Activated CD4-positive, alpha-beta T cell treated with anti-CD3 and anti-CD28 coated beads, Interleukin-2, Interleukin-6, amounts not matched to agents 100 ng/mL and 50 ng/mL, durations not matched to agents 16 hours and 8 hours (primary cell): Measurements from ENCODE around the gene UQCR10.

Source experiments
- DNase-seq: peaks from one replicate; pipeline ENCODE4 v3.0.0-alpha.2; 2020

UQCR10 gene

GRCh38 chr22:29767171-29768051 lies at the start of gene UQCR10:
TSS of gene UQCR10 (plus strand) at chr22:29767369. CDS start at chr22:29767399, 30 bp downstream.
- DNase-seq = peak; percentile 95

DNA sequence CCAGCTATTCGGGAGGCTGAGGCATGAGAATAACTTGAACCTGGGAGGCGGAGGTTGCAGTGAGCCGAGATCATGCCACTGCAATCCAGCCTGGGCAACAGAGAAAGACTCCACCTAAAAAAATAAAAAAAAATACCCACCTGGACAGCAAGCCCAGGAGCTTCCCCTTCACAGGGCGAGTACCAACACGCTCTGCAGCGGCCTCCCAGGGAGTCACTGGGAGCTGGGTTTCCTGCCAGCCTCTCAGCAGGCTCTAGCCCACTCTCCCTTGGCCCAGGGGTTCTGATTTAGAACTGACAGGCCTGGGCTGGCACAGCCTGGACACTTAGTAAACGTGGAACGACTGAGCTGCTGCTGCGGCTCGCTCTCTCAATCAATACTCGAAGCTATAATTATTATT lies 49.4 kb upstream of the UQCR10 start:
- DNase-seq = no peak

DNA sequence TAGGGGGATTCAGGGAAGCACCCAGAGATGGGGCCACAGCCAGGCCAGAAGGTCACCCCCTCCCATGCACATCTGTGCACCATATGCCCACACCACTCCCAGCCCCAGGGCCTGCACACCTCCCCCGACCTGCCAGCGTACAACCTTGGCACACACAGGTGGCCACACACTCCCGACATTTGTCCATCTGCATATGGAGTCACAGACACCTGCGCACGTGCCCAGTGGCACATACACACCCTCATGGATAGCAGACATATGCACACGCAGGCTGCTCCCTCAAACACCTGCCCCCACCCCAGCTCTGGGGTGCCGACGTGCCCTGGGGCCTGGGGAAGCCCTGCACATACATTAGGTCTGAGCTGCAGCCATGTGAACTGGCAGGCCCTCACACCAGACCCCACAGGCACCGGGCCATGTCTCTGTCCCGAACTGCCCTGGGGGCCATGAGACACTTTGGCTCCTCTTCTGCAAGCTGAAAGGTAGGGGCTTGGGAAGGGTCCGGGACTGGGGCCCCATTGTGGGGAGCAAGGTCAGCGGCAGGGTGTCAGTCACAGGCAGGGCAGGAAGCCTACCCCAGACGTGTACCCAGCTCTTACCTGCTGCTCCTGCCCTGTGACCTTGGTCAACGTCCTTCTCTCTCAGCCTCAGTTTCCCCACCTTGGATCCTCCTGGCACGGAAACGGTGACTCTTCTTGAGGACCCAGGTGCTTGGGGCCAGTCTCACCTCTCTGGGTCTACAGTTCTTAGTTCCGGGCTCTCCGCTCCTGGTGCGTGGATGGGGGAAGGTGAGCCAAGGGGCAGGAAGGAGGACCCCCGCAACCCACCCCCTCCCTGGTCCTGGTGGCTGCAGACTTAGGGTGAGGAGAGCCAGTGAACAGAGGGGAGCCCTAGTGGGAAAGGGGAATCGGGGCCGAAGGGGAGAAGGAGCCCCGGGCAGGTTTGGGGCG lies 47.9 kb upstream of the UQCR10 start:
- no peak for DNase-seq

DNA sequence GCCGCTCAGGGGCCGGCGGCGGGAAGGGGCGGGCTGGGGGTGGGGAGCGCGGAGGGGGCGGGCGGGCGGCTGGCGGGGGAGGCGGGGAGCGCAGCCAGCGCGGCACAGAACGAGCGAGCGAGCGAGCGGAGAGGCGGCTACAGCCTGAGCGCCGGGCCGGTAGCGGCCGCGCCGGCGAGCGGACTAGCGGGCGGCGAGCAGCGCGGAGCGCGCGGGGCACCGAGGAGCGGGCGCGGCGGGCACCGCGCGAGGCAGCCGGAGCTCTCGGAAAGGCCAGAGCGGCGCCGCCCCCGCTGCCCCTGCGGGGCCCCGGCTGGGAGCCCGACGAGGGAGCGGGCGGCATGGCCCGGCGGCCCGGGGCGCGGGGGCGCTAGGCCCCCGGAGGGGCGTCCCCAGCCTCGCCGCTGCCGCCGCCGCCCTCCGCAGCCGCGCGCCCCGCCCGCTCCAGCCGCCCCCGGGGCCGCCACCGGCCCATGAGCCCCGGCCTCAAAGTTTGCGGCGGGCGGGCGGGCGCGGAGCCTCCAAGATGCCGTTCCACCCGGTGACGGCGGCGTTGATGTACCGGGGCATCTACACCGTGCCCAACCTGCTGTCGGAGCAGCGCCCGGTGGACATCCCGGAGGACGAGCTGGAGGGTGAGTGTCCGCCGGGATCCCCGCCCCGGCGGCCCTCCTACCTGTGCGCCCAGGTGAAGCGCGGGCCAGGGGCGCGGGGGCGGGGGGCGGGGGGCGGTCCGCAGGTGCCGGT lies 47.1 kb upstream of the UQCR10 start, which contains the start of gene CABP7:
CABP7 (plus strand) TSS at position 105 of the 747 bp plus-strand sequence; CDS start at position 527, 422 bp downstream.
- DNase-seq = no peak

GRCh38 chr22:29720811-29721323 lies 46.3 kb upstream of the UQCR10 start:
- no peak for DNase-seq

GRCh38 chr22:29722151-29722550 lies 45.0 kb upstream of the UQCR10 start:
- no peak for DNase-seq

DNA sequence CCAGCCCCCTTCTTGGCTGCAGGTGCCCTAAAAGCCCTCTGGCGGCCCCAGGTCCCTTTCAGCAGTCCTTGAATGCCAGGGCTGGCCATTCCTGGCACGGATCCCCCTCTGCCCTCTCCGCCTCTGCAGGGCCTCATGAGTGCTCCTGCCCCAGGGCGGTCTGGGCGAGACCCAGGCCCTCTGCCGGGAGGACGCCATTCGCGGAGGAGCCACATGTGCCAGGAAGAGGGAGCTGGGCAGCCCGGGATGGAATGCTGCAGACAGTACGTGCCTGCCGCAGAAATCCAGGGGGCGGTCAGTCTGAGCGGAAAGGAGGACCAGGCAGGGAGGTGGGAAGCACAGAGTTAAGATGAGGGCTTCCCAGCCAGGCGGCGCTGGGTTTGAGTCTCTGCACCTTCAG lies 44.6 kb upstream of the UQCR10 start:
- DNase-seq = no peak

- no peak for DNase-seq
Measured at GRCh38 chr22:29723766-29724165, 43.4 kb upstream of the UQCR10 start.

GRCh38 chr22:29724843-29725242 lies 42.3 kb upstream of the UQCR10 start:
- no peak for DNase-seq

- DNase-seq = no peak
Measured at GRCh38 chr22:29726106-29726505, 41.1 kb upstream of the UQCR10 start.

DNA sequence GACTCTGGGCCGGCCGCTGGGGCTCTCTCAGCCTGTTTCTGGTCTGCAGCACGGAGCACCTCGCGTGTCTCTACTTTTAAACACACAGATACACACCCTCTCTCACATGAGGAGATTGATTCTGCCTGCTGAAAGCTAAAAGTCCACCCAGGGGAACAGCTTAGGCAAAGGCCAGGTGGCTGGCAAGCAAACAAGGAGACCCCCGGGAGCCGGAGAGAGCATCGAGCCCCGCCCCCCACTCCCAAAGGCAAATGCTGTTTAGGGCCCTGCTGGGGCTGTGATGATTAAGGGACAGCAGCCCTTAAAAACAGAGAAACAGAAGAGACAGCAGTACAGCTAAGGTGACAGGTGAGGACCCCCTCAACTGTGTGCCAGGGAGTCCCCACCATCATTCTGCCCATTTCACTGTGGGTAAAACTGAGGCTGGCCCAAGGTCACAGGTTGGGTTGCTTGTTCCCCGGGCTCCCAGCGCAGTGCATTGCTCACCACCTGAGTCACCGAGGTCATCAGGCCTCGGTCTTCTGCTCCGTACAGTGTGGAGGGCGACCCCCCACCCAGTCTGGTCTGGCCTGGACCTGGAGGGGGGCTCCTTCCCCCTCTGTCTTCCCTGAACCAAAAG lies 40.5 kb upstream of the UQCR10 start:
- DNase-seq = no peak

- DNase-seq = peak; percentile 39
Measured at GRCh38 chr22:29727131-29727523, 40.0 kb upstream of the UQCR10 start.

DNA sequence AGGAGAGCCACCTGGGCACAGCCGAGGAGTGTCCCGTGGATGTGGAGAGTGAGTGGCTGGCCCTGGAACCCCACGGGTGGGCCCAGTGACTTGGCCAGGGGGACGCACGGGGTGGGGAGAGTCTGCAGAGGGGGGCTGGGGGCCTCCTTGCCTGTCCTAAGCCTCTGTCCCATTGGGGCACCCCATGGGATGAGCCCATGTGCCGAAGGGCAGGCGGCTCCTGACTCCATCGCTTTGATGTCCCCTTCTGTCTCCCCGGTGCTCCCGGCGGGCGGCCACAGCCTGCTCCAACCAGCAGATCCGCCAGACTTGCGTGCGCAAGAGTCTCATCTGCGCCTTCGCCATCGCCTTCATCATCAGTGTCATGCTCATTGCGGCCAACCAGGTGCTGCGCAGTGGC lies 38.0 kb upstream of the UQCR10 start:
- no peak for DNase-seq

DNA sequence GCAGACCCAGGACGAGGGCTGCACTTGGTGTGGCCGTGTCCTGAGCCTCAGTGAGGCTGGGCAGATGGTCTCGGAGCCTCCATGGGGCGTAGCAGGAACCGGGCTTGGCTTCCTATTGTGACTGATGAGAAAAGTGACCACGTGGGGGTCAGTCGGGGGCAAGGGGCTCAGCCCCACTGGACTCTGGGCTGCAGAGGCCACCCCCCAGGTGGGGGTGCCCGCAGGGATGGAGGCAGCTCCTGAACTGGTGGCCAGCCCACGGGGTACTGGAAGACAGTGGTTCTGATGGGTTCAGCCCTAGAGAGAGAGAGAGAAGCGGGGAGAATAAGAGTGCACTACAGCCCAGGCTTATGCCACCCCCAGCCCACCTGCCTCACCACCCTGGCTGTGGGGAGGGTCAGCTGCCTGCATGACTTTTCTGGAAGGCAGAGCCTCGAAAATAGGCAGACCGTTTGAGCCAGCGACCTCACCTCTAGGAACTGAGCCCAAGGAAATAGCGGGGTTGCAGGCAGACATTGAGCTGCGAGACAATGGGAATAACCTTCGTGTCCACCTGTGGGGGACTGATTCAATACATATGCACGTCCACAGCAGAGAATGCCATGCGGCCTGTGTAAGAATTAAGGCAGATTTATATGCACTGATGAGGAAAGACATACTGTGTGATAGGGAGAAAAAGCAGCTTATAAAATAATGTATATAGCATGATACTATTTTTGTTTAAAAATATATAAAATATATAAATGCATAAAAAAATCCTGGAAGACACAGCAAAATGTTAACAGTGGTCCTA lies 35.9 kb upstream of the UQCR10 start:
- no peak for DNase-seq

DNA sequence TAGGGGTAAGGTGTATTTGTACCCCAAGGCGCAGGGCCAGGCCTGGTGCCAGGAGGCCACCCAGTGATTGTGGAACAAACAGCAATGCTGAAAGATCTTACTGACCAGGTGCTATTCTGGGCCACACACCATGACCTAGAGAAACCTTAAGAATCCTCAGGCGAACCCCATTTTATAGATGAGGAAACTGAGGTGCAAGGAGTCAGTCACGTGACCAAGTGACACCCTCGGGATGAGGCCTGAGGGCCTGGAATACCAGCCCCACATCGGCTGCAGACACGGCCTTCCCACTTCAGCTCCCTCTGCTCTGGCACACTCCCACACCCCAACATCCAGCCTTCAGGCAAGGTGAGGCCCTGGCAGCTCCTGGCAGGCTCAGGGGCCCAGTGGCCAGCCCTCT lies 34.3 kb upstream of the UQCR10 start:
- DNase-seq = no peak

DNA sequence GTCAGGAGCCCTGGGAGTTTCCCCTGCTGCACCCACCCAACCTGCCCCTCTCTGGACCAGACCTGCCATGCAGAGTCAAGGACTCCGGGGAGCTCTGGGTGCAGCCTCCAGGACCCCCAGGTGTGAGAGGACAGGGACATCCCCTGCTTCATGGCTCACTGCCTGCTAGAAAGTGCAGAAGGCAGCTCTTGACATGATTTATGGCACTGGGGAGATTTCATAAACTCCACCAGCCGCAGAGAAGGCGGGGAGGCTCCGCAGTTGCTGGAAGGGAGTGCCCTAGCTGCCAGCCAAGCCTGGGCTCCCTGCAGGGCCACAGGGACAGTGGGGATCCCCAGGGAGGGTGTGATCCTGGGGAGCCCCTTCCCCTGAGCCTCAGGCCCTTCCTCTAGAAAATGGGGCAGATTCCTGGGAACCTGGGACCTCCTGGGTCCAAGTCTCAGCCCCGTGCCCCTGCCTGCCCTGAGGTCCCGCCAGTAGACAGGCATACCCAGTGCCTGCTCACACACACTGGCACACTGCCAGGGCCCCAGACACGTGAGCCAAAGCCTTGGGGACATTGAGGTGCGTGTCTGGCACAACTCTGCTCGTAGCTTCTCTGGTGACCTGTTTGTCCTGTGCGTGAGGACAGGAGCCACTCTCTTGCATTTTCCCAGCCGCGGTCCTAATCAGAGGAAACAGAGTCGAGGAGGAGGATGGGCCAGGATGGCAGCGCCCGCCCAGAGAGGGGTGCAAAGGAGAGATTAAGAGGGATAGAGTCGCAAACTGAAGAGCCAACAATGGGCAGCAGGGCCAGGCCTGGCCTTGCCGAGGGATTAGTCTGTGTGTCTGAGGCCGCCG lies 33.6 kb upstream of the UQCR10 start:
- DNase-seq = no peak

- no peak for DNase-seq
Measured at GRCh38 chr22:29734406-29734805, 32.8 kb upstream of the UQCR10 start.

DNA sequence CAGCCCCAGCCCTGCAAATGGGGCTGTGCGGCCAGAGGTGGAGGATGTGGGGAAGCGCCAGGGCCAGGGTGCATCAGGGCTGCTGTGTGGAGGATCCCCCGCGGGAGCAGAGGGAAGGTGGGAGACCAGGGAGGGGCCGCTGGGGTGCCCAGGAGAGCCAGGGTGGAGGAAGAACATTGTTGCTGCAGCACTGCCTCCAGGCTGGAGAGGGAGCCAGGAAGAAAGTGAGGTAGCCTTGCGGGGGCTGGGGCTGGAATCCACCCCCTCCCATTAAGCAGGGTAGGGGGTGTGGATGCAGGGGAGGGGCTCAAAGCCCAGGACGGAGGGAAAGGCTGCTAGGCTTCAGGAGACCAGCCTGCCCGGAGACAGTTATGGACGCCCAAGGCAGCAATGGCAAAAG lies 32.3 kb upstream of the UQCR10 start:
- DNase-seq = no peak

DNA sequence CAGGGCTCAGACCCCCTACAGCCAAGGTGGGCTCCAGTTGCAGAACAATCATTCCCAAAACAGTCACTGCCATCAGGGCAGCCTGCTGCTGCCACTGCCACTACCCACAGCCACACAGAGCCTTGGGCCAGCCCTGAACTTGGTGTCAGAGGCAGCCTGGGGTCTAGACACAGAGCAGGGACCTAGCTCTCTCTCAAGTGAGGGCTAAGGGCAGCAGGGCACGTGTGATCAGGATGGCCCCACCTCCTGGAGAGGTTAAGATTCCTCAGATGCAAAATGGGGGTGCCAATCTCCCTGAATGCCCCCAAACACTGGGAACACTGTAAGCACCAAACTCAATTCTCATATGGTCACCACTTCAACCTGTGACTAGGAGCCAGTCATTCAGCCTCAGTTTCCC lies 31.8 kb upstream of the UQCR10 start:
- no peak for DNase-seq
